Ovary (tissue), 3 donors: ENCODE results near the gene PEPD.

ENCODE experiments used
- EP300 ChIP-seq: sonication (generic); formaldehyde crosslinking; IDR thresholded peaks from one replicate; pipeline ENCODE4 v1.6.1; 2017; ENCODE audit warnings: antibody characterized with exemption
- POLR2A ChIP-seq: fragments of 450-650 bp; IDR thresholded peaks from one replicate; pipeline ENCODE4 v1.6.1; 2017; ENCODE audit warnings: antibody characterized with exemption, mild to moderate bottlenecking, moderate library complexity
- TF ChIP-seq, protein P1 (sequence below), 3 donors: fragments of 450-650 bp in 2 of 3; fragments of 200-600 bp in 1 of 3; IDR thresholded peaks; one replicate each; pipeline versions ENCODE4 v1.5.1 to v1.8.0; 2016 to 2022; ENCODE audit warnings: antibody characterized with exemption in 3 of 3, mild to moderate bottlenecking in 1 of 3
- donor health status: DM: no; HTN: no; CAD: no.

DNA sequence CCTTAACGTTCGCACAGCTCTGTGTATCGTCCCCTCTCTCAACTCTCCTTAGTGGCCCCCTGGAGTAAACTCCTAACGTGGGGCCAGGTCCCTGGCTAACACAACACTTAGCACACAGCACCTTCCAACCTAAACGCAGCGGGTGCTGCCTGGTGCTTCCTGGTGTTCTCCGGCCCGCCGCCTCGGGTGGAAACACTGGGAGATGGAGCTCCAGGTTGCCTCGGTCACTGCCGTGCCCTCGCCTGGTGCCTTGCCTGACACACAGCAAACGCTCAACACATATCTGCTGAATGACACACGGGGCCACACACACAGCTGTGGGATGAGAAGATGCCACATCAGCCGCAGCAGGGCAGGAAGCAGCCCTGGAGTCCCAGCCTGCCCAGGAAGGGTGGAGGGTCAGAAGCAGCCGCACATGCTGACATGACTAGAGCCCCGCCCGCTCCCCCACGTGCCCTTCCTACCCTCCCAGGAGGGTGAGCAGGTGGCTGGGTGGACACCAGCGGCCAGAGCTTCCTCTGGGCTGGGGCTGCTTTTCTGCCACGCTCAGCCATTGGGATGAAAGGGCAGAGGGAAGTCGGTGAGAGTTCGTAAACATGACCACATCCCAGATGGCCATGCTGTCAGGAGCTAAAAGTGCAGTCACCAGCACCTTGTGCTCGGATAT, 6.6 kb downstream of the PEPD start:
- TF ChIP-seq, protein P1, sequence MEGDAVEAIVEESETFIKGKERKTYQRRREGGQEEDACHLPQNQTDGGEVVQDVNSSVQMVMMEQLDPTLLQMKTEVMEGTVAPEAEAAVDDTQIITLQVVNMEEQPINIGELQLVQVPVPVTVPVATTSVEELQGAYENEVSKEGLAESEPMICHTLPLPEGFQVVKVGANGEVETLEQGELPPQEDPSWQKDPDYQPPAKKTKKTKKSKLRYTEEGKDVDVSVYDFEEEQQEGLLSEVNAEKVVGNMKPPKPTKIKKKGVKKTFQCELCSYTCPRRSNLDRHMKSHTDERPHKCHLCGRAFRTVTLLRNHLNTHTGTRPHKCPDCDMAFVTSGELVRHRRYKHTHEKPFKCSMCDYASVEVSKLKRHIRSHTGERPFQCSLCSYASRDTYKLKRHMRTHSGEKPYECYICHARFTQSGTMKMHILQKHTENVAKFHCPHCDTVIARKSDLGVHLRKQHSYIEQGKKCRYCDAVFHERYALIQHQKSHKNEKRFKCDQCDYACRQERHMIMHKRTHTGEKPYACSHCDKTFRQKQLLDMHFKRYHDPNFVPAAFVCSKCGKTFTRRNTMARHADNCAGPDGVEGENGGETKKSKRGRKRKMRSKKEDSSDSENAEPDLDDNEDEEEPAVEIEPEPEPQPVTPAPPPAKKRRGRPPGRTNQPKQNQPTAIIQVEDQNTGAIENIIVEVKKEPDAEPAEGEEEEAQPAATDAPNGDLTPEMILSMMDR (IDR thresholded peaks at IDR 0.05): no peak
- no peak for TF ChIP-seq EP300
- TF ChIP-seq POLR2A: no peak
